Sigmoid colon (tissue), 7 donors: Measurements from ENCODE around the gene AGPAT1. TPM values are rescaled to one million over a fixed set of nuclear protein-coding genes. Genes with fewer than 3 reads are reported as not detected.
A peak's percentile ranks its signal among the peaks of the same experiment; 100 is the strongest.

Experiments
- DNase-seq: peaks from one replicate; pipeline ENCODE4 v3.0.0-alpha.2; 2019
- H3K27ac ChIP-seq, 4 donors: fragments of 200-600 bp; sonication (generic); one replicate each; pipeline ENCODE4 v1.5.1; 2016 to 2019; ENCODE audit warnings: mild to moderate bottlenecking in 1 of 4
- H3K27me3 ChIP-seq, 3 donors: fragments of 200-600 bp; sonication (generic); one replicate each; pipeline ENCODE4 v1.5.1; 2019; ENCODE audit warnings: mild to moderate bottlenecking in 1 of 3
- H3K36me3 ChIP-seq, 4 donors: fragments of 200-600 bp; sonication (generic); one replicate each; pipeline ENCODE4 v1.5.1; 2016 to 2019
- H3K4me1 ChIP-seq, 4 donors: fragments of 200-600 bp; sonication (generic); one replicate each; pipeline ENCODE4 v1.5.1; 2017 to 2019
- H3K4me3 ChIP-seq, 4 donors: fragments of 200-600 bp; sonication (generic); one replicate each; pipeline ENCODE4 v1.5.1; 2017 to 2019; ENCODE audit warnings: mild to moderate bottlenecking in 2 of 4, moderate library complexity in 1 of 4
- H3K9me3 ChIP-seq, 4 donors: fragments of 200-600 bp in 3 of 4; sonication (generic) in 3 of 4; one replicate each; pipeline versions ENCODE4 v1.5.1 to v1.6.1; 2013 to 2019
- CTCF ChIP-seq, 4 experiments: fragments of 450-650 bp in 3 of 4; fragments of 200-600 bp in 1 of 4; IDR thresholded peaks; one replicate each; pipeline ENCODE4 v1.5.1; 2016 to 2019; ENCODE audit warnings: antibody characterized with exemption in 4 of 4, mild to moderate bottlenecking in 3 of 4, moderate library complexity in 2 of 4
- EP300 ChIP-seq, 4 donors: sonication (generic); formaldehyde crosslinking; IDR thresholded peaks; one replicate each; pipeline ENCODE4 v1.6.1; 2017; ENCODE audit warnings: antibody characterized with exemption in 4 of 4
- POLR2A ChIP-seq, 2 donors: fragments of 450-650 bp; IDR thresholded peaks; one replicate each; pipeline ENCODE4 v1.6.1; 2016; ENCODE audit warnings: antibody characterized with exemption in 2 of 2, mild to moderate bottlenecking in 2 of 2, moderate library complexity in 2 of 2
- POLR2AphosphoS5 ChIP-seq, 4 donors: sonication (generic); formaldehyde crosslinking; IDR thresholded peaks; one replicate each; pipeline ENCODE4 v1.6.1; 2017; ENCODE audit warnings: antibody characterized with exemption in 4 of 4
- WGBS, 2 donors: extraction: QIAGEN DNeasy Blood & Tissue Kit; methylation state at CpG; one replicate each; pipeline ENCODE4 v1.1.7; 2013; 5-methylcytosine and 5-hydroxymethylcytosine counted together
- intact Hi-C: fragments of 100-400 bp; cut with DNase I; formaldehyde crosslinking; loops from one replicate; pipeline ENCODE4 v1.15.1; 2023
- polyA plus RNA-seq, 3 donors: library from polyadenylated mRNA; stranded (reverse); fragments of 200-250 nt; gene quantifications; one replicate each; pipeline ENCODE4 v1.2.3, GENCODE V29; 2013
- total RNA-seq, 4 donors: library from RNA; depleted of rRNA; stranded (reverse); fragments of >200 nt; gene quantifications; one replicate each; pipeline ENCODE4 v1.1.0, GENCODE V29; 2016
- donor health status: healthy with polysubstance abuse.
- donor health status: Bipolar disorder and iron deficiency.
- donor health status: healthy.

Gene AGPAT1
- total and polyA plus RNA-seq, 7 donors: 32.4 to 54.2 (median 37.9) TPM

GRCh38 chr6:32164295-32164694 is 11.6 kb downstream of the AGPAT1 start, which contains the start of gene EGFL8:
Gene EGFL8 (plus strand): TSS chr6:32164595. CDS start chr6:32166166, 1,571 bp downstream.
- peak within 1 kb of the TSS; percentile 53 to 60 (median 56) for H3K27ac ChIP-seq
- no peaks in the 10 kb centered on the region for H3K9me3 ChIP-seq
- peaks cover 8 to 76% (median 25%) of the 10 kb centered on the region in 4 donors for H3K36me3 ChIP-seq
- no peaks in the 10 kb centered on the region for H3K27me3 ChIP-seq
- no peak for DNase-seq
- H3K4me3 ChIP-seq: no peak within 1 kb of the TSS
- TF ChIP-seq CTCF (IDR thresholded peaks at IDR 0.05): no peak
- no peak for TF ChIP-seq POLR2AphosphoS5 (IDR thresholded peaks at IDR 0.05)
- no peak for TF ChIP-seq EP300 (IDR thresholded peaks at IDR 0.05)
- TF ChIP-seq POLR2A (IDR thresholded peaks at IDR 0.05): no peak
- intact Hi-C loops: no loop called here
- H3K4me1 ChIP-seq: peaks cover 0 to 3% (median 0%) of the 10 kb centered on the region in 4 donors

DNA sequence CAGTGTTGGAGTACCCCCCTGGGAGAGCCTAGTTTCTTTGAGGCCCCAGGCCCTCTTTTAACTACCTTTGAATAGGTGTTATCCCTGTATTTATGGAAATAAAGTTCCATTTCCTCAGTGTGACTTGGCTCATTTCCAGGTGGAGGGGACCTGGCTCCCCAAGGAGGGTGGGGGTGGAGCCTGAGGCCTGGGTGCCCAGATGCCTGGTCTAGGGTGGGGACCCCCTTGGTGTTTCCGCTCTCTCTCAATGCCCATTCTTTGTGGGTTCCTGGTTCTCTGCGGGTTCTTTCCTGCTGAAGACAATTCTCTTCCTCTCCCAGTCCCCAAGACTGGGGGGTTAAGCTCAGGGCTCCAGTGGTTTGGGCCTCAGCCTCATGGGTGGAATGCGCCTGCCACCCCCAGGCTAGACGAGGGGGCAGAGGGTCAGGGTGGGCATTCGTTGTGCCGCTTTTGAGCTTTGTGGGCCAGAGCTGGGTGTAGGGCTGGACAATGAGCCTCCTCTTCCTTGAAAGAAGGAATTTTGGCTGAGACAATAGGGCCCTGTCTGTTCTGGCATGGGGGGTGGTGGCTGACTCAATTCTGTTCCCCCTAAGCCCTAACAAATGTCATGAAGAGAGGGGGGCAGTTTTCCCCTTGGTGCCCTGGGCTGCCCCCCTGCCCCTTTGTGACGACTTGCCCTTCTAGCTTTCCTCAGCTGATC is 12.2 kb downstream of the AGPAT1 start:
- Histone ChIP-seq H3K36me3 (peaks cover 10 to 74% (median 24%) of the 10 kb centered on the region in 4 donors), H3K4me1 (peaks cover 0 to 3% (median 0%) of the 10 kb centered on the region in 4 donors), H3K9me3 (no peaks in the 10 kb centered on the region), H3K27me3 (no peaks in the 10 kb centered on the region), H3K4me3 (no peak overlapping the region), H3K27ac (peak overlapping the region; percentile 53 to 60 (median 56))
- WGBS, 2 donors: 92% methylated on average over 7 of the region's 7 CpGs
- no peak for TF ChIP-seq CTCF (IDR thresholded peaks at IDR 0.05)
- no peak for TF ChIP-seq EP300 (IDR thresholded peaks at IDR 0.05)
- TF ChIP-seq POLR2AphosphoS5 (IDR thresholded peaks at IDR 0.05): no peak
- TF ChIP-seq POLR2A (IDR thresholded peaks at IDR 0.05): no peak
- no peak for DNase-seq
- intact Hi-C loops: no loop called here

DNA sequence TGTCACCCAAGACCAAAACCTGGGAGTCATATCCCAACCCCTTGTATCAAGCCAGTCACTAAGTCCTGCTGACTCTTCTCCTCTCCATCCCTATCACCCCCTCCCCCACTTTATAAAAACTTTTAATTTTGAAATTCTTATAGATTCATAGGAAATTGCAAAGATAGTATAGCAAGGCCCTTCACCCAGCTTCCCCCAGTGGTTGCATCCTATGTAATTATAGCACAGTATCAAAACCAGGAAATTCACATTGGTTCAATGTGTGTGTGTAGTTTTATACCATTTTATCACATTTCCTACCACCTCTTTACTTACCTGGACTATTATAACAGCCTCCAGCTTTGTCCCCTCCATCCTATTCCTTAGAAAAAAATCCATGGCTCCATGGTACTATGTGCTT is 17.8 kb downstream of the AGPAT1 start:
- no peaks in the 10 kb centered on the region for H3K9me3 ChIP-seq
- TF ChIP-seq POLR2AphosphoS5 (IDR thresholded peaks at IDR 0.05) (no peak), POLR2A (IDR thresholded peaks at IDR 0.05) (no peak), CTCF (IDR thresholded peaks at IDR 0.05) (no peak), EP300 (IDR thresholded peaks at IDR 0.05) (no peak)
- DNase-seq: no peak
- peaks cover 0 to 25% (median 19%) of the 10 kb centered on the region in 4 donors for H3K4me1 ChIP-seq
- peaks cover 14 to 57% (median 20%) of the 10 kb centered on the region in 4 donors for H3K36me3 ChIP-seq
- intact Hi-C loops: loop anchor here (10.0 kb wide), 1 partner anchor 113 kb away; no protein-coding TSS in a partner anchor
- H3K27ac ChIP-seq: no peak overlapping the region
- H3K4me3 ChIP-seq: no peak overlapping the region
- H3K27me3 ChIP-seq: no peaks in the 10 kb centered on the region

GRCh38 chr6:32156891-32157290 is 19.0 kb downstream of the AGPAT1 start:
- TF ChIP-seq POLR2A (IDR thresholded peaks at IDR 0.05) (no peak), EP300 (IDR thresholded peaks at IDR 0.05) (no peak), CTCF (IDR thresholded peaks at IDR 0.05) (no peak), POLR2AphosphoS5 (IDR thresholded peaks at IDR 0.05) (no peak)
- 90 to 94% methylated on average over 9 of the region's 9 CpGs for WGBS, 2 donors
- Histone ChIP-seq H3K27me3 (no peaks in the 10 kb centered on the region), H3K36me3 (peaks cover 14 to 45% (median 20%) of the 10 kb centered on the region in 4 donors), H3K4me3 (no peak overlapping the region), H3K4me1 (peaks cover 0 to 36% (median 30%) of the 10 kb centered on the region in 4 donors), H3K9me3 (no peaks in the 10 kb centered on the region), H3K27ac (no peak overlapping the region)
- intact Hi-C loops: loop anchor here (10.0 kb wide), 1 partner anchor 112 kb away; no protein-coding TSS in a partner anchor
- DNase-seq: no peak
